ENCODE data around the gene C22orf39.

- no peak for TF ChIP-seq GATA3 (IDR thresholded peaks at IDR 0.05; ENCODE audit: low read depth, low read length)
- TF ChIP-seq GATA2 (IDR thresholded peaks at IDR 0.05; ENCODE audit: low read depth, low read length), result no peak
Measured at GRCh38 chr22:19412923-19413322, 34.6 kb downstream of the C22orf39 start.
